Uterus (tissue), 4 donors: ENCODE measurements around the gene ZNF747. TPM values are rescaled to one million over a fixed set of nuclear protein-coding genes. Genes with fewer than 3 reads are reported as not detected.

Source experiments
- DNase-seq, 2 donors: peaks; one replicate each; pipeline ENCODE4 v3.0.0-alpha.2; 2019 to 2020
- H3K27ac ChIP-seq, 2 donors: fragments of 200-600 bp; sonication (generic); 1 replicate in 1 of 2; 2 replicates in 1 of 2; pipeline ENCODE4 v1.5.1; 2016 to 2018
- H3K27me3 ChIP-seq, 2 donors: fragments of 200-600 bp; sonication (generic); one replicate each; pipeline ENCODE4 v1.5.1; 2018 to 2019; ENCODE audit warnings: control low read depth in 1 of 2
- H3K36me3 ChIP-seq, 2 donors: fragments of 200-600 bp; sonication (generic); one replicate each; pipeline ENCODE4 v1.5.1; 2019; ENCODE audit warnings: control low read depth in 1 of 2
- H3K4me1 ChIP-seq, 2 donors: fragments of 200-600 bp; sonication (generic); one replicate each; pipeline ENCODE4 v1.5.1; 2018 to 2019; ENCODE audit warnings: control low read depth in 1 of 2
- H3K4me3 ChIP-seq, 2 donors: fragments of 200-600 bp; sonication (generic); 1 replicate in 1 of 2; 2 replicates in 1 of 2; pipeline ENCODE4 v1.5.1; 2018 to 2019; ENCODE audit warnings: mild to moderate bottlenecking in 1 of 2
- H3K9me3 ChIP-seq, 2 donors: fragments of 200-600 bp; sonication (generic); one replicate each; pipeline ENCODE4 v1.5.1; 2019; ENCODE audit warnings: control low read depth in 1 of 2
- CTCF ChIP-seq, 4 experiments: fragments of 200-600 bp in 2 of 4; fragments of 450-650 bp in 2 of 4; sonication (generic) in 2 of 4; IDR thresholded peaks; one replicate each; pipeline ENCODE4 v1.5.1; 2016 to 2019; ENCODE audit warnings: antibody characterized with exemption in 4 of 4, mild to moderate bottlenecking in 2 of 4, moderate library complexity in 1 of 4
- POLR2A ChIP-seq, 2 donors: fragments of 450-650 bp; IDR thresholded peaks; one replicate each; pipeline ENCODE4 v1.6.1; 2016; ENCODE audit warnings: antibody characterized with exemption in 2 of 2, mild to moderate bottlenecking in 1 of 2, moderate library complexity in 1 of 2
- intact Hi-C: fragments of 100-400 bp; cut with DNase I; formaldehyde crosslinking; loops from one replicate; pipeline ENCODE4 v1.15.1; 2023; ENCODE audit warnings: low total_unique reads
- total RNA-seq, 4 donors: library from RNA; depleted of rRNA in 3 of 4; stranded (reverse); fragments of >200 nt in 3 of 4; gene quantifications; one replicate each; pipeline versions ENCODE4 v1.1.0 to v1.2.4, GENCODE V29; 2014 to 2023
- donor health status: DM: yes; HTN: yes; CAD: no.

Gene ZNF747
- total RNA-seq, 4 donors from 2014 or later, result 3.8 to 16.1 (median 10.2) TPM

GRCh38 chr16:30519120-30520049 is 15.3 kb downstream of the ZNF747 start:
- no peak for DNase-seq
- H3K4me3 ChIP-seq, result no peak overlapping the region
- TF ChIP-seq CTCF (IDR thresholded peaks at IDR 0.05), result no peak
- TF ChIP-seq POLR2A (IDR thresholded peaks at IDR 0.05), result no peak
- H3K9me3 ChIP-seq, result no peaks in the 10 kb centered on the region
- no peaks in the 10 kb centered on the region for H3K27me3 ChIP-seq
- H3K27ac ChIP-seq, result no peak overlapping the region
- no peaks in the 10 kb centered on the region for H3K36me3 ChIP-seq
- H3K4me1 ChIP-seq, result no peaks in the 10 kb centered on the region
- intact Hi-C loops, result no loop called here

GRCh38 chr16:30518552-30518951 is 16.1 kb downstream of the ZNF747 start:
- TF ChIP-seq CTCF (IDR thresholded peaks at IDR 0.05), result no peak
- no peak for TF ChIP-seq POLR2A (IDR thresholded peaks at IDR 0.05)

GRCh38 chr16:30515275-30515674 is 19.4 kb downstream of the ZNF747 start:
- no peaks in the 10 kb centered on the region for H3K9me3 ChIP-seq
- intact Hi-C loops, result no loop called here
- DNase-seq, result no peak
- TF ChIP-seq POLR2A (IDR thresholded peaks at IDR 0.05), result no peak
- no peak for TF ChIP-seq CTCF (IDR thresholded peaks at IDR 0.05)
- H3K4me1 ChIP-seq, result no peaks in the 10 kb centered on the region
- H3K27me3 ChIP-seq, result no peaks in the 10 kb centered on the region
- H3K27ac ChIP-seq, result no peak overlapping the region
- H3K36me3 ChIP-seq, result no peaks in the 10 kb centered on the region
- H3K4me3 ChIP-seq, result no peak overlapping the region

More at GRCh38 chr16:30518552-30518951, 16.1 kb downstream of the ZNF747 start:
- H3K36me3 ChIP-seq, result no peaks in the 10 kb centered on the region
- no peaks in the 10 kb centered on the region for H3K9me3 ChIP-seq
- no peak overlapping the region for H3K27ac ChIP-seq
- no peak for DNase-seq
- H3K27me3 ChIP-seq, result no peaks in the 10 kb centered on the region
- no peaks in the 10 kb centered on the region for H3K4me1 ChIP-seq
- no peak overlapping the region for H3K4me3 ChIP-seq
- intact Hi-C loops, result no loop called here

GRCh38 chr16:30511509-30511908 is 23.1 kb downstream of the ZNF747 start:
- Histone ChIP-seq H3K27me3 (no peaks in the 10 kb centered on the region), H3K27ac (no peak overlapping the region), H3K9me3 (no peaks in the 10 kb centered on the region), H3K36me3 (no peaks in the 10 kb centered on the region), H3K4me1 (no peaks in the 10 kb centered on the region), H3K4me3 (no peak overlapping the region)
- intact Hi-C loops, result no loop called here
- no peak for DNase-seq
- TF ChIP-seq POLR2A (IDR thresholded peaks at IDR 0.05) (no peak), CTCF (IDR thresholded peaks at IDR 0.05) (no peak)

GRCh38 chr16:30510376-30510938 is 24.2 kb downstream of the ZNF747 start:
- TF ChIP-seq POLR2A (IDR thresholded peaks at IDR 0.05), result no peak
- no peak for TF ChIP-seq CTCF (IDR thresholded peaks at IDR 0.05)
- no peaks in the 10 kb centered on the region for H3K4me1 ChIP-seq
- H3K4me3 ChIP-seq, result no peak overlapping the region
- intact Hi-C loops, result no loop called here
- H3K36me3 ChIP-seq, result no peaks in the 10 kb centered on the region
- H3K27me3 ChIP-seq, result no peaks in the 10 kb centered on the region
- H3K27ac ChIP-seq, result no peak overlapping the region
- no peak for DNase-seq
- H3K9me3 ChIP-seq, result no peaks in the 10 kb centered on the region
